8988T (cell line): Measurements from ENCODE around the gene LARGE1.

ENCODE experiments used
- DNase-seq: peaks from one replicate; pipeline ENCODE4 v3.0.0; 2011

Gene LARGE1

GRCh38 chr22:33337524-33337923 lies 582.8 kb downstream of the LARGE1 start:
- DNase-seq, result no peak

GRCh38 chr22:33335611-33336279 lies 584.5 kb downstream of the LARGE1 start:
- DNase-seq, result no peak

- no peak for DNase-seq
These were observed 587.7 kb downstream of the LARGE1 start for GRCh38 chr22:33332538-33332937.

GRCh38 chr22:33331017-33331416 lies 589.3 kb downstream of the LARGE1 start:
- DNase-seq, result no peak

- no peak for DNase-seq
These were observed 589.7 kb downstream of the LARGE1 start for GRCh38 chr22:33330534-33330933.

- DNase-seq, result no peak
These were observed 590.9 kb downstream of the LARGE1 start for GRCh38 chr22:33329398-33329797.

GRCh38 chr22:33328789-33329296 lies 591.4 kb downstream of the LARGE1 start:
- DNase-seq, result no peak

GRCh38 chr22:33327348-33327860 lies 592.9 kb downstream of the LARGE1 start:
- no peak for DNase-seq

- no peak for DNase-seq
These were observed 593.6 kb downstream of the LARGE1 start for GRCh38 chr22:33326540-33327295.

- DNase-seq, result no peak
These were observed 594.9 kb downstream of the LARGE1 start for GRCh38 chr22:33325232-33326004.

- no peak for DNase-seq
These were observed 596.0 kb downstream of the LARGE1 start for GRCh38 chr22:33324228-33324627.

- no peak for DNase-seq
These were observed 598.8 kb downstream of the LARGE1 start for GRCh38 chr22:33321466-33321865.

GRCh38 chr22:33315954-33316353 lies 604.3 kb downstream of the LARGE1 start:
- DNase-seq, result no peak

GRCh38 chr22:33315117-33315516 lies 605.2 kb downstream of the LARGE1 start:
- DNase-seq, result no peak

GRCh38 chr22:33314316-33314715 lies 606.0 kb downstream of the LARGE1 start:
- no peak for DNase-seq

GRCh38 chr22:33303099-33303498 lies 617.2 kb downstream of the LARGE1 start:
- DNase-seq, result no peak

GRCh38 chr22:33302549-33302948 lies 617.7 kb downstream of the LARGE1 start:
- DNase-seq, result no peak

- peak; percentile 47 for DNase-seq
These were observed 618.2 kb downstream of the LARGE1 start for GRCh38 chr22:33302049-33302545.

GRCh38 chr22:33300165-33300564 lies 620.1 kb downstream of the LARGE1 start:
- no peak for DNase-seq

GRCh38 chr22:33299245-33299956 lies 620.9 kb downstream of the LARGE1 start:
- no peak for DNase-seq

- no peak for DNase-seq
These were observed 623.3 kb downstream of the LARGE1 start for GRCh38 chr22:33296941-33297340.

- no peak for DNase-seq
These were observed 632.2 kb downstream of the LARGE1 start for GRCh38 chr22:33288078-33288477.
